GM12874 (cell line): Measurements from ENCODE around the gene NUP153.

Experiments used
- TF ChIP-seq, protein P1 (sequence below): IDR thresholded peaks from 2 replicates; pipeline ENCODE4 v1.5.1; 2011; ENCODE audit warnings: low read depth, mild to moderate bottlenecking, control low read depth, low read length, moderate library complexity; ENCODE audit not compliant: insufficient read depth

The NUP153 gene

DNA sequence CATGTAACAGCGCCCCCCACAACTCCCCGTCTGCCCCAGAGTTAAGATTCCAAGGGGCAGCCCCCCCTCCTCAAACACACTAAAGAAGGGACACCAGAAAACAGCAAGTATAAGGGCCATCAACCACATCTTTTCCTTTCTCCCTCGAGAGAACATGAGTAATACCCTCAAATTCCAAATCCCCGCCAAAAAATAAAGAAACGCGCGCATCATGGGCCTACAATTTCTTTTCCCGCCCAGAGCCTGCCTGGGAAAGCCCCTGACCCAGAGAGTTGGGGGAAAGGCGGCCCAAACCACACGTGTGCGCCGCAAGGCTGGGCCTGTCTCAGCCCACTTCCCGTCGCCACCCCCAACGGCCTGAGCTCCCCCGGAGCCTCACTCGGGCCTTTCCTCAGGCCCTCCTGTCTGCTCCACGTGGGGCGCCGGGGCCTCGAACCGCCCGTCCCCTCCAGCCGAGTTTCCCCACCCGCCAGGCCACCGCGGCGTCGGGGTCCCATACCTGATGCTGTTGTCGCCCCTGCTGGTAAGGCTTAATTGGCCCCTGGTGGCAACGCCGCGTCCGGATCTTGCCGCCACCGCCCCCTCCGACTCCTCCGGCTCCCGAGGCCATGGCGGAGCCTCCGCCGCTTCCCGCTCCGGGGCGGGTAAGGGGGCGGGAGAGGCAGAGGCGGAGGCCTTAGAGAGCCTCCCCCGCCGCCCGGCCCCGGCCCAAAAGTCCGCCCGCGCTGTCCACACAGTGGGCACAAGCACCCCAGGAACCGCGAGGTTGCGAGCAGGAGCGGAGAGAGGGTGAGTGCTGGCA is 746 bp downstream of the NUP153 start:
- TF ChIP-seq, protein P1, sequence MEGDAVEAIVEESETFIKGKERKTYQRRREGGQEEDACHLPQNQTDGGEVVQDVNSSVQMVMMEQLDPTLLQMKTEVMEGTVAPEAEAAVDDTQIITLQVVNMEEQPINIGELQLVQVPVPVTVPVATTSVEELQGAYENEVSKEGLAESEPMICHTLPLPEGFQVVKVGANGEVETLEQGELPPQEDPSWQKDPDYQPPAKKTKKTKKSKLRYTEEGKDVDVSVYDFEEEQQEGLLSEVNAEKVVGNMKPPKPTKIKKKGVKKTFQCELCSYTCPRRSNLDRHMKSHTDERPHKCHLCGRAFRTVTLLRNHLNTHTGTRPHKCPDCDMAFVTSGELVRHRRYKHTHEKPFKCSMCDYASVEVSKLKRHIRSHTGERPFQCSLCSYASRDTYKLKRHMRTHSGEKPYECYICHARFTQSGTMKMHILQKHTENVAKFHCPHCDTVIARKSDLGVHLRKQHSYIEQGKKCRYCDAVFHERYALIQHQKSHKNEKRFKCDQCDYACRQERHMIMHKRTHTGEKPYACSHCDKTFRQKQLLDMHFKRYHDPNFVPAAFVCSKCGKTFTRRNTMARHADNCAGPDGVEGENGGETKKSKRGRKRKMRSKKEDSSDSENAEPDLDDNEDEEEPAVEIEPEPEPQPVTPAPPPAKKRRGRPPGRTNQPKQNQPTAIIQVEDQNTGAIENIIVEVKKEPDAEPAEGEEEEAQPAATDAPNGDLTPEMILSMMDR, result no peak

DNA sequence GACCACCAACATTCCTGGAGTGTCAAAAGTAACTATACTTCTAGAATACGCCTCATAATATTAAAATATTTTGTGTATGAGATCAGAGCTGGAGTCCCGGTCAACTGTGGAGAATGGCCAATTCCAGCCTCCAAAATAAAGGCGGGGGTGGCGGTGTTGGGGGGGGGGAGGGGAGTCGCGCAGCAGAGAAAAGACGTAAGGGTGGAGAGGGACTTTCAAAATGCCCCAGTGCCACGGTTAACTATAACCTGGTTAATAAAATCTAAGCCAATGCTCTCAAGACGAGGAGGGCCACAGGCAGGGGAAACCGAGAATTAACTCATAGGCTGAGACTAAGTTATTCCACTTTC is 1.3 kb downstream of the NUP153 start:
- TF ChIP-seq, protein P1, result no peak

DNA sequence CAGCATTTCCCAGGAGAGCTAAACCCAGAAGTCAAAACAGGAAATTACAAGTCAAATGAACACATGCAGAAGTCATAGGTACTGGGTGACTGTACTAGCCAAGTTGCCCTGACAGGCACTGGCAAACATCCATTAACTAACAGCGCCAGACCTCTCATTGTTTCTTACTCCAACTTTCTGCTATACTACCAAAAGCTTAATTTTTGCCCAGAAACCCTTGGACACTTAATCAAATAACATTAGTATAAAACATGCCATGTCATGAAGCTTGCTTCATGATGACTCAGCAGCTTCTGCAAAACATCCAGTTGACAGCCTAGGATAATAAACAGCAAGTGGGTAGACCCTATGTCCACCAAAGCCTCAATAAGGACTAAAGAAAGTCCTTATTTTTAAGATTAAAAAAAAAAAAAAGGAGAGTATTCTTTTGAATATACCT is 3.5 kb downstream of the NUP153 start:
- TF ChIP-seq, protein P1, result no peak

DNA sequence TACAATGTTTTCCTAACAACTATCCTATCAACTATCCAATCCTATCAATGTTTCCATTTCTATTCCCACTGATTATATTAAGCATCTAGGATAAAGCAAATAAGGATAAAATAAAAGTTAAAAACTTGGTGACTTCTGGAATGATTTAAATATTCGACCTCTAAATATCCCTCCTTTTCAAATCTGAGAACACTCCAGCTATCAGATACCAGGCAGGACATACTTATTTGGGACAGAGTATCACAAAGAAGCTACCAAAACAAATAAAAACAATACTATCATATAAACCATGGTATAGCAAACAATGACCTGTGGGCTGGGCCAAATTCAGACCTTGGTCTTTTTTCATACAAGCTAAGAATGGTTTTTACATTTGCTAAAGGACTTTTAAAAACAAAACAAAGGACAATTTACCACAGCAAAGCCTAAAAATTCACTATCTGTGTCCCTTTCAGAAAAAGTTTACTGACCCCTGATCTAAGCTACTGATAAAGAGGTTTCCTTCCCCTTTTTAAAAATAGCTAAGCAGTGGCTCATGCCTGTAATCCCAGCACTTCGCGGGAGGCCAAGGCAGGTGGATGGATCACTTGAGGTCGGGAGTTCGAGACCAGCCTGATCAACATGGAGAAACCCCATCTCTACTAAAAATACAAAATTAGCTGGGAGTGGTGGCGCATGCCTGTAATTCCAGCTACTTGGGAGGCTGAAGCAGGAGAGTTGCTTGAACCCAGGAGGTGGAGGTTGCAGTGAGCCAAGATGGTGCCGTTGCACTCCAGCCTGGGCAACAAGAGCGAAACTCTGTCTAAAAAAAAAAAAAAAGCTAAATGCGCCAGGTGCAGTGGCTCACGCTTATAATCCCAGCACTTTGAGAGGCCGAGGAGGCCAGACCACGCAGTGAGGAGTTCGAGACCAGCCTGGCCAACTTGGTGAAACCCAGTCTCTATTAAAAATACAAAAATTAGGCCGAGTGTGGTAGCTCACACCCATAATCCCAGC is 6.0 kb downstream of the NUP153 start:
- TF ChIP-seq, protein P1, result no peak

DNA sequence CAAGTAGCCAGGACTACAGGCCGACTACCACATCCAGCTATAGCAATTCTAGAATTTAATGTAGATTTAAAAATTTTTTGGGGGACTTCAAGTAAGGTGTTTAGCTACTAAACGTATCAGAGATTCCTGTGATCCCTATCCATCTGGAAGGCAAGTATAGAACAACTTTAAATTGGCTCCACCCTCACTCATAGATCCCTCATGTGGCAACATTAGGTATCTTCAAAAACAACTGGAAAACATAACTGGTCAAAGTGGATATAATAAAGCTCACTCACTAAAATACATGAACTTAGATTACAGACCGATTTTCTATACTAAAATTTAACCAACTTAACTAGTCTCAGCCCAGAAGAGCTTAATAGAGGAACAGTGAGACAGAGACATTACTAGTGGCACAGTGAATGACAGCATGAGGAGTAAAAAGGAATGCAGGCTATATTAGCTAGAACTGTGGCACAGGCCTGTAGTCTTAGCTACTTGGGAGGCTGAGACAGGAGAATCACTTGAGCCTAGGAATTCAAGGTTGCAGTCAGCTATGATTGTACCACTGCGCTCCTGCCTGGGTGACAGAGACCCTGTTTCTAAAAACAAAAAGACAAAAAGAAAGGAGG is 14.7 kb downstream of the NUP153 start:
- TF ChIP-seq, protein P1, result no peak

DNA sequence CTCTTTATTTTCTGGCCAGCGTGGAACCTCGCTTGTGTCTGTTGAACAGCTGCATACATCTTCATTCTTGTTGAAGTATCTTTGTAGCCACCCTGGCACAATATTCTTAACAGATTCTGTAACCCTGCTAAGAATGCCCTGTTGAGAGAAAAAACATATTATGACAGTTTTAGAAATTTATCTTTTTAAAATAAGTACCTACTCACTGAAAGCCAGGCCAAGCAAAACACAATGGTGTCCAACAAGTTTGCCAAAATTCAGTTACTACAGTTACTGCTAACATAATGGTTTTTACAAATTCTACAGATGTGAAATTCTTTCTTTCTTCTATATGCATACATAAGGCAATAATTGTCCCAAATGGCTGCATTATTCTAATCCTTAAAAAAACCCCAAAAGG is 18.2 kb downstream of the NUP153 start:
- TF ChIP-seq, protein P1, result no peak

DNA sequence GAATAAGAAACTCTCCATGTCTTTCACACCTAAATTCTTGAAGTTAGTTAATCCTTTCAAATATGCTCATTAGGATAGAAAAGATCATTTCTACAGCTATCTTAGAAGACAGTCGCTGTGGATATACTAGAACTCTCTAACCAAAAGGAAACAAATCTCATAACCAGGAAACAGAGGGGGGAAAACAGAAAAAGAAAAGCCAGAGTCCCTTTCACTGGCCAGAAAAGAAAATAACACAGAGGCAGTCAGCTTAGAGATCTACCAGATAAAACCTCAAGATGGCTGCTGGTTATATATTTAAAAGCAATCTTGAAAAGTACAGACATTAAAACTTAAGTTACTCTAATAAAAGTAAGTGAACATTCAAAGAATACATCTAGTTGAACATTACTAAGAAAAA is 19.6 kb downstream of the NUP153 start:
- TF ChIP-seq, protein P1, result no peak
